ENCODE results near the gene RALB.
"Not testable (repeated sequence)": the region's sequence is repeated elsewhere in the genome, so short reads cannot be mapped to it uniquely, and the experiment has no call there.

RALB gene

DNA sequence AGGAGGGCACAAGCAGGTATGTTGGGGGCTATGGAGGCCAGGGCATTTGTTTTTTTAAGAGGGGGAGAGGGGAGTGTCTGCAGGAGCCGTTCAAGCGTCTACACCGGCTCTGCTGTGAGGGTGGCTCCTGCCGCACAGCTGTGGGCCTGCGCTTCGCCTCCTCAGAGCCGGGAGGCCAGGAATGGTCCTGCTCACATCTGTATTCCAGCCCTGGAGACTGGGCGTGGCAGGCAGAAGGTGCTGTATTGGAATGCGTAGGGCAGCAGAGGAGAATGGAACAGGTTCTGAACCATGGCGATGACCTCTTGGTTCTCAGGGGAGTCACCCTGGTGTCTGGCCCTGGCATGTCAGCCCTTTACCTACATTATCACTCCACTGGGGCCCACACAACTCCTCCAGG, 66.5 kb downstream of the RALB start:
- TF ChIP-seq CTCF (IDR thresholded peaks at IDR 0.05; ENCODE audit: low read depth, low read length): no peak
- no peak for DNase-seq

DNA sequence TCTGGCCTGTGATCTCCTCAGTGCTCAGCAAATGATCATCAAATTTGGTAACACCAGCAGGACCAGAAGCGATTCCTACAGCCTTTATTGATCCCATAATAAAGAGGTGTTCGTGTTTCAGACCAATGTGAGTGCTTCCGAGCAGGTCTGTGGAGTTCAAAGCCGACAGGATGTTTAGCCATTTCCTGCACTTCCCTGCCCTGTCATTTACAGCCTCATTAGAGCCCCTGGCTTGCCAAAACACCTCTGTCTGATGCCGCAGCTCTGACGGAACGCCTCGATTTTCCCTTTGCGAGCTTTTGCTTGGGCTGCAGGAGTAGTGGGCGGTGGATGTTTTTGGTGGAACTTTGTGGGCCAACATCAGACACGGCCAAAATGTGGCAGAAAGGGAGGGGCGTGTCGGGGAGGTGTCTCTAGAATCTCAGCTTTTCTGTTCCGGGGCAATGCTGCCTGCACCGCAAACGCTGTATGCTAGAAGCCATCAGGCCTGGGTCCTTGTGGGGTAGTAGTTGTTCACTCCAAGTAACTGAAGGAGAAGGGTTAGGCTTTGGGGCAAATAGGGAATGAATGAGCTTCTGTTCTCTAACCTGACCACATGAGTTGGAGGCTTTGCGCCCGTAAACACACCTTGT, 67.2 kb downstream of the RALB start:
- H3K36me3 ChIP-seq: no peaks in the 10 kb centered on the region
- no peak for DNase-seq
- no peak for TF ChIP-seq CTCF (IDR thresholded peaks at IDR 0.05; ENCODE audit: low read depth, low read length)

More for the DNA sequence above, 66.5 kb downstream of the RALB start:
- no peak overlapping the region for H3K4me3 ChIP-seq (ENCODE audit: low read depth, low read length)
- H3K4me1 ChIP-seq: no peaks in the 10 kb centered on the region
- H3K36me3 ChIP-seq: no peaks in the 10 kb centered on the region
- H3K9me3 ChIP-seq: no peaks in the 10 kb centered on the region
- H3K27me3 ChIP-seq: no peaks in the 10 kb centered on the region

GRCh38 chr2:120320318-120320851, 67.7 kb downstream of the RALB start:
- Histone ChIP-seq H3K9me3 (no peaks in the 10 kb centered on the region), H3K4me1 (no peaks in the 10 kb centered on the region), H3K4me3 (ENCODE audit: low read depth, low read length) (no peak overlapping the region), H3K27me3 (no peaks in the 10 kb centered on the region), H3K36me3 (no peaks in the 10 kb centered on the region)
- no peak for TF ChIP-seq CTCF (IDR thresholded peaks at IDR 0.05; ENCODE audit: low read depth, low read length)
- DNase-seq: no peak

More for the DNA sequence above, 67.2 kb downstream of the RALB start:
- Histone ChIP-seq H3K9me3 (no peaks in the 10 kb centered on the region), H3K4me3 (ENCODE audit: low read depth, low read length) (no peak overlapping the region), H3K4me1 (no peaks in the 10 kb centered on the region), H3K27me3 (no peaks in the 10 kb centered on the region)

GRCh38 chr2:120320887-120321556, 68.4 kb downstream of the RALB start:
- DNase-seq; H3K4me3 ChIP-seq (ENCODE audit: low read depth, low read length); H3K9me3 ChIP-seq; H3K4me1 ChIP-seq; H3K36me3 ChIP-seq; H3K27me3 ChIP-seq: not testable (repeated sequence)

DNA sequence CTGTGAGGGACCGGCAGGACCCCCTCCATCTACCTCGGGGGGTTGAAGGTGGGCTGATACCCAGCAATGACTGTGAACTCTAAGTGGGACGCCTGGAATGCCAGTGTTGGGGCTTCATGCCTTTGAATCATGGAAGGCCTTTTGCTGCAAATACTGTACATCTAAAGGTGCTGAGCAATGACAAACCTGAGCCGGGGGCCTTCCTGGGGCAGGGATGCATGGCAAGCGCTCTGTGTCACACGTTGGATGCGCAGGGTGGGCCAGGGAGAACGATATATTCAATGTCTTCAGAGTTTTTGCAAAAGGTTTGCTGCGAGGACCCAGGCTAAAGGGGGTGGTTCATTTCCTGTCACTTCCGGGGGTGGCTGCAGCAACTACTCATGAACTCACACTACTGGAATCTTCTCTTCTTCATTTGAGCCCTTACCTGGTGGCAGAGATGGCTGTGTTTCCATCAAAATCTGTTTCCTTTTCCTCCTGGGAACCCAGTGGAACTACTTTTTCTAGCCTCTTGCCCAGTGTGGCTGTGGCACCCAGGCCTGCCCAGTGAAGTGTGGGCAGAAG, 69.2 kb downstream of the RALB start:
- no peak for DNase-seq
- TF ChIP-seq CTCF (IDR thresholded peaks at IDR 0.05; ENCODE audit: low read depth, low read length): no peak
- Histone ChIP-seq H3K4me3 (ENCODE audit: low read depth, low read length) (no peak overlapping the region), H3K36me3 (no peaks in the 10 kb centered on the region), H3K27me3 (no peaks in the 10 kb centered on the region), H3K4me1 (no peaks in the 10 kb centered on the region), H3K9me3 (no peaks in the 10 kb centered on the region)

- DNase-seq: no peak
- no peaks in the 10 kb centered on the region for H3K36me3 ChIP-seq
These were observed 69.7 kb downstream of the RALB start for GRCh38 chr2:120322329-120322728.

More at GRCh38 chr2:120322329-120322728, 69.7 kb downstream of the RALB start:
- no peaks in the 10 kb centered on the region for H3K9me3 ChIP-seq
- TF ChIP-seq CTCF (IDR thresholded peaks at IDR 0.05; ENCODE audit: low read depth, low read length): no peak
- no peaks in the 10 kb centered on the region for H3K27me3 ChIP-seq
- H3K4me3 ChIP-seq (ENCODE audit: low read depth, low read length): no peak overlapping the region
- no peaks in the 10 kb centered on the region for H3K4me1 ChIP-seq

Measured in BE2C (cell line).